HepG2 (cell line): ENCODE data around the gene UMOD. TPM values are rescaled to one million over a fixed set of nuclear protein-coding genes. Genes with fewer than 3 reads are reported as not detected.

ENCODE experiments used
- ATAD3A ChIP-seq: sonication (generic); formaldehyde crosslinking; IDR thresholded peaks from 2 replicates; pipeline ENCODE4 v1.4.0; 2020; ENCODE audit warnings: missing genetic modification reagents
- FOXA3 ChIP-seq: IDR thresholded peaks from 2 replicates; pipeline ENCODE4 v1.6.1; 2016; ENCODE audit warnings: missing genetic modification reagents, missing compliant biosample characterization
- HOXA5 ChIP-seq: sonication (generic); formaldehyde crosslinking; IDR thresholded peaks from 2 replicates; pipeline ENCODE4 v1.4.0; 2020; ENCODE audit warnings: missing genetic modification reagents
- KAT7 ChIP-seq: IDR thresholded peaks from 2 replicates; pipeline ENCODE4 v1.6.1; 2018; ENCODE audit warnings: borderline replicate concordance, missing compliant biosample characterization
- MED8 ChIP-seq: sonication (generic); formaldehyde crosslinking; IDR thresholded peaks from 2 replicates; pipeline ENCODE4 v1.8.1; 2023; ENCODE audit warnings: mild to moderate bottlenecking, missing genetic modification reagents; ENCODE audit not compliant: insufficient replicate concordance
- MYPOP ChIP-seq: sonication (generic); formaldehyde crosslinking; IDR thresholded peaks from 2 replicates; pipeline ENCODE4 v1.8.1; 2023; ENCODE audit warnings: mild to moderate bottlenecking, moderate library complexity, missing genetic modification reagents
- NAIF1 ChIP-seq: sonication (generic); formaldehyde crosslinking; IDR thresholded peaks from 2 replicates; pipeline ENCODE4 v1.5.0; 2020; ENCODE audit warnings: mild to moderate bottlenecking, missing genetic modification reagents, borderline replicate concordance
- SIN3B ChIP-seq: fragments of 150-350 bp; IDR thresholded peaks from 2 replicates; pipeline ENCODE4 v1.6.1; 2014; ENCODE audit warnings: low read length
- SRF ChIP-seq: IDR thresholded peaks from 2 replicates; pipeline ENCODE4 v1.6.1; 2011; ENCODE audit warnings: mild to moderate bottlenecking, low read depth, low read length, moderate library complexity
- SRSF1 ChIP-seq: fragments of 200-400 bp; formaldehyde crosslinking; optimal IDR thresholded peaks from 2 replicates; pipeline ENCODE3; 2017; ENCODE audit warnings: mild to moderate bottlenecking, low read depth, low read length, moderate library complexity
- ZFYVE20 ChIP-seq: sonication (generic); formaldehyde crosslinking; IDR thresholded peaks from 2 replicates; pipeline ENCODE4 v1.8.0; 2023; ENCODE audit warnings: low read depth, mild to moderate bottlenecking, moderate library complexity, missing genetic modification reagents, borderline replicate concordance
- ZNF180 ChIP-seq: sonication (generic); formaldehyde crosslinking; IDR thresholded peaks from 2 replicates; pipeline ENCODE4 v1.4.0; 2020; ENCODE audit warnings: low read depth, missing genetic modification reagents, borderline replicate concordance
- ZNF207 ChIP-seq: fragments of 450-650 bp; IDR thresholded peaks from 2 replicates; pipeline ENCODE4 v1.6.1; 2016; ENCODE audit warnings: antibody characterized with exemption, borderline replicate concordance
- ZNF235 ChIP-seq: sonication (generic); formaldehyde crosslinking; IDR thresholded peaks from 2 replicates; pipeline ENCODE4 v1.8.1; 2023; ENCODE audit warnings: mild to moderate bottlenecking, missing genetic modification reagents, borderline replicate concordance
- ZNF260 ChIP-seq: sonication (generic); formaldehyde crosslinking; IDR thresholded peaks from 2 replicates; pipeline ENCODE4 v1.4.0; 2020; ENCODE audit warnings: missing genetic modification reagents, low read depth, mild to moderate bottlenecking, borderline replicate concordance
- ZNF44 ChIP-seq: sonication (generic); formaldehyde crosslinking; IDR thresholded peaks from 2 replicates; pipeline ENCODE4 v1.5.1; 2020; ENCODE audit warnings: mild to moderate bottlenecking, missing genetic modification reagents
- ZNF530 ChIP-seq: sonication (generic); formaldehyde crosslinking; IDR thresholded peaks from 2 replicates; pipeline ENCODE4 v1.5.0; 2020; ENCODE audit warnings: low read depth, mild to moderate bottlenecking, missing genetic modification reagents
- ZNF558 ChIP-seq: sonication (generic); formaldehyde crosslinking; IDR thresholded peaks from 2 replicates; pipeline ENCODE4 v1.9.0; 2022; ENCODE audit warnings: mild to moderate bottlenecking, missing genetic modification reagents, borderline replicate concordance
- ZNF780A ChIP-seq: sonication (generic); formaldehyde crosslinking; IDR thresholded peaks from 2 replicates; pipeline ENCODE4 v1.8.0; 2022; ENCODE audit warnings: mild to moderate bottlenecking, missing genetic modification reagents, moderate library complexity
- ZSCAN22 ChIP-seq: sonication (generic); formaldehyde crosslinking; IDR thresholded peaks from 2 replicates; pipeline ENCODE4 v1.4.0; 2020; ENCODE audit warnings: mild to moderate bottlenecking, missing genetic modification reagents
- ZUFSP ChIP-seq: sonication (generic); formaldehyde crosslinking; IDR thresholded peaks from 2 replicates; pipeline ENCODE4 v1.9.0; 2021; ENCODE audit warnings: missing genetic modification reagents, mild to moderate bottlenecking, borderline replicate concordance
- polyA plus RNA-seq, 8 experiments: library from polyadenylated mRNA; depleted of rRNA in 3 of 8; stranded (reverse) in 7 of 8; unstranded in 1 of 8; fragments of >200 nt; fragmentation: Illumina TruSeq in 4 of 8; extraction: Trizol in 4 of 8; gene quantifications; 2 replicates each; pipeline versions ENCODE4 v1.2.1 to v1.2.3, GENCODE V29; 2011 to 2016; ENCODE audit warnings: low read depth in 4 of 8, missing spikeins in 1 of 8, mixed read lengths in 1 of 8; ENCODE audit not compliant: insufficient read depth in 1 of 8
- total RNA-seq, 5 experiments: library from RNA; depleted of rRNA; stranded (reverse); fragments of >200 nt; fragmentation: Illumina TruSeq; extraction: Trizol; gene quantifications; 2 replicates each; pipeline ENCODE4 v1.2.3, GENCODE V29; 2016; ENCODE audit warnings: low read depth in 1 of 5
- TF ChIP-seq, protein P1 (sequence below): sonication (generic); formaldehyde crosslinking; IDR thresholded peaks from 2 replicates; pipeline ENCODE4 v1.9.0; 2021; ENCODE audit warnings: missing genetic modification reagents, mild to moderate bottlenecking, borderline replicate concordance
- TF ChIP-seq, protein P2 (sequence below): sonication (generic); formaldehyde crosslinking; IDR thresholded peaks from 2 replicates; pipeline ENCODE4 v1.8.0; 2022; ENCODE audit warnings: missing genetic modification reagents, mild to moderate bottlenecking, inconsistent platforms, borderline replicate concordance

Gene UMOD
- total and polyA plus RNA-seq, 2 of the 13 experiments (the other 11 are each of a cell fraction or from before 2014, with no cell fraction given), result not detected

DNA sequence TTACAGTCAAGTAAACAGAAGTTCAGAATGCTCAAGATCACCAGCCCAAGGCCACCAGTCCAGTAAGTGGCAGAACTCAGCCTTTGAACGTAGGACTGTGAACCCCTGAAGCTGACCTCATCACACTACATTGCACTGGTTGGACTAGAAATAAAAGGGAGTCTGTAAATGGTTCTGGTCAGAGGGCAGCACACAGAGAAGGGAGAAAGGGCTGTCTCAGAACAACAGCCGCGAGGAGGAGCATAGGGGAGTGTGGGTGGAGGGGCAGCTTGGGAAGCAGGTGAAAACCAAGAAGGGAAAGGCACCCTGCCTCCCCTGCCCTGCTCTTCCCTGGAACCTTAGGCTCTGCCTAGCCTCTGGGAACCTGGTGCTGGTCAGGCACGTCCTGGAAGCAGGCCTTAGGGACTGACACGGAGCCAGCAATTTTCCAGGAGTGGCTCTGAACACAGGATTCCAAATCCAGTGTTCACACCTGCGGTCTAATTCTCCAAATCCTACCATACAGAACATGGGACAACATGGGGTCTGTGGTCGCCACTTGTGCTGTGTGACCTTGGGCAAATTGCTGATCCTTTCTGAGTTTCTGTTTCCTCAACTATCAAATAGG is 45.1 kb upstream of the UMOD start (continued):
- TF ChIP-seq ZNF530 (no peak), MED8 (CRISPR knock-in tag) (no peak), HOXA5 (CRISPR knock-in tag) (no peak), FOXA3 (CRISPR knock-in tag) (peak; percentile 38; the same call in 1 of the 2 replicates), ZNF780A (CRISPR knock-in tag) (no peak), ZFYVE20 (CRISPR knock-in tag) (no peak), ATAD3A (CRISPR knock-in tag) (no peak), ZNF558 (CRISPR knock-in tag) (no peak), SRF (no peak), ZNF44 (CRISPR knock-in tag) (no peak; the same call in 1 of the 2 replicates), ZSCAN22 (CRISPR knock-in tag) (no peak), NAIF1 (no peak), ZNF260 (CRISPR knock-in tag) (no peak), ZNF235 (CRISPR knock-in tag) (no peak), SIN3B (no peak), KAT7 (no peak), SRSF1 (no peak), ZUFSP (CRISPR knock-in tag) (no peak), ZNF207 (no peak), ZNF180 (CRISPR knock-in tag) (no peak), MYPOP (CRISPR knock-in tag) (no peak)
- TF ChIP-seq, protein P1, sequence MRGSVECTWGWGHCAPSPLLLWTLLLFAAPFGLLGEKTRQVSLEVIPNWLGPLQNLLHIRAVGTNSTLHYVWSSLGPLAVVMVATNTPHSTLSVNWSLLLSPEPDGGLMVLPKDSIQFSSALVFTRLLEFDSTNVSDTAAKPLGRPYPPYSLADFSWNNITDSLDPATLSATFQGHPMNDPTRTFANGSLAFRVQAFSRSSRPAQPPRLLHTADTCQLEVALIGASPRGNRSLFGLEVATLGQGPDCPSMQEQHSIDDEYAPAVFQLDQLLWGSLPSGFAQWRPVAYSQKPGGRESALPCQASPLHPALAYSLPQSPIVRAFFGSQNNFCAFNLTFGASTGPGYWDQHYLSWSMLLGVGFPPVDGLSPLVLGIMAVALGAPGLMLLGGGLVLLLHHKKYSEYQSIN, result no peak
- TF ChIP-seq, protein P2, sequence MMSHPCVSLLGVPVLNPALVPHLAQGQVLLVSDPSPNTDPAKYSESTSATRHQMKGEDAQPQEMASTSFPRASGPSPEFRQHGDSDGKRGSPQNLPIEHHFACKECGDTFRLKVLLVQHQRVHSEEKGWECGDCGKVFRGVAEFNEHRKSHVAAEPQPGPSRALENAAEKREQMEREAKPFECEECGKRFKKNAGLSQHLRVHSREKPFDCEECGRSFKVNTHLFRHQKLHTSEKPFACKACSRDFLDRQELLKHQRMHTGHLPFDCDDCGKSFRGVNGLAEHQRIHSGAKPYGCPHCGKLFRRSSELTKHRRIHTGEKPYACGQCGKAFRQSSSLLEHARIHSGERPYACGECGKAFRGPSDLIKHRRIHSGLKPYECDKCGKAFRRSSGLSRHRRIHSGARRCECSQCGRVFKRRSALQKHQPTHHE (CRISPR knock-in tag), result no peak
